AG10803 (cell line): ENCODE results near the gene ABCF3.
"Not testable (repeated sequence)": the region's sequence is repeated elsewhere in the genome, so short reads cannot be mapped to it uniquely, and the experiment has no call there.

Experiments
- DNase-seq: peaks from one replicate; pipeline ENCODE4 v3.0.0; 2010; ENCODE audit warnings: low read depth
- H3K4me3 ChIP-seq: 2 replicates; pipeline ENCODE4 v1.5.1; 2011; ENCODE audit warnings: mild to moderate bottlenecking, low read length, control low read depth
- TF ChIP-seq, protein P1 (sequence below): conservative IDR thresholded peaks from 2 replicates; pipeline ENCODE4 v1.5.1; 2011; ENCODE audit warnings: mild to moderate bottlenecking, low read length, control low read depth, inconsistent platforms

The ABCF3 gene

DNA sequence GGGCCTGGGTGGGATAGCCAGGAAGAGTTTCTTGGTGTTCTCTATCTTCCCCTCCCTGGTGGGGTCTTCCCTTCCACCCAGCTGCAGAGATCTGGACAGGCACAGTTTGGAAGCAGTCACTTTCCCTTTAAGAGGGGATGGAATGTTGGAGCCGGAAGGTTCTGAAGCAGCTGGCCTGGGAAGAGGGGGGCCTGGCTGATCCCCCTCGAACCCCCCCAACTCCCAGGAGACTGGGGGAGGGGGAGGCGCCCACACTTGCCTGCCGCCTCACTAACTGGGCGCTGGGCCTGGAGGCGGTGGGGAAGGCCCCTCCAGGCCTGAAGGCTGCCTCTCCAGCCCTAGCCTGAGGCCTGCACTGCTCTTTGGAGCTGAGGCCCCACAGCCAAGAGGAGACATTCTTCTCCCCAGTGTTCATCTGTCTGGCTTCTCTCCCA lies 29.5 kb upstream of the ABCF3 start:
- peak overlapping the region; percentile 96 for H3K4me3 ChIP-seq
- DNase-seq, result peak; percentile 70
- TF ChIP-seq, protein P1, sequence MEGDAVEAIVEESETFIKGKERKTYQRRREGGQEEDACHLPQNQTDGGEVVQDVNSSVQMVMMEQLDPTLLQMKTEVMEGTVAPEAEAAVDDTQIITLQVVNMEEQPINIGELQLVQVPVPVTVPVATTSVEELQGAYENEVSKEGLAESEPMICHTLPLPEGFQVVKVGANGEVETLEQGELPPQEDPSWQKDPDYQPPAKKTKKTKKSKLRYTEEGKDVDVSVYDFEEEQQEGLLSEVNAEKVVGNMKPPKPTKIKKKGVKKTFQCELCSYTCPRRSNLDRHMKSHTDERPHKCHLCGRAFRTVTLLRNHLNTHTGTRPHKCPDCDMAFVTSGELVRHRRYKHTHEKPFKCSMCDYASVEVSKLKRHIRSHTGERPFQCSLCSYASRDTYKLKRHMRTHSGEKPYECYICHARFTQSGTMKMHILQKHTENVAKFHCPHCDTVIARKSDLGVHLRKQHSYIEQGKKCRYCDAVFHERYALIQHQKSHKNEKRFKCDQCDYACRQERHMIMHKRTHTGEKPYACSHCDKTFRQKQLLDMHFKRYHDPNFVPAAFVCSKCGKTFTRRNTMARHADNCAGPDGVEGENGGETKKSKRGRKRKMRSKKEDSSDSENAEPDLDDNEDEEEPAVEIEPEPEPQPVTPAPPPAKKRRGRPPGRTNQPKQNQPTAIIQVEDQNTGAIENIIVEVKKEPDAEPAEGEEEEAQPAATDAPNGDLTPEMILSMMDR, result no peak

DNA sequence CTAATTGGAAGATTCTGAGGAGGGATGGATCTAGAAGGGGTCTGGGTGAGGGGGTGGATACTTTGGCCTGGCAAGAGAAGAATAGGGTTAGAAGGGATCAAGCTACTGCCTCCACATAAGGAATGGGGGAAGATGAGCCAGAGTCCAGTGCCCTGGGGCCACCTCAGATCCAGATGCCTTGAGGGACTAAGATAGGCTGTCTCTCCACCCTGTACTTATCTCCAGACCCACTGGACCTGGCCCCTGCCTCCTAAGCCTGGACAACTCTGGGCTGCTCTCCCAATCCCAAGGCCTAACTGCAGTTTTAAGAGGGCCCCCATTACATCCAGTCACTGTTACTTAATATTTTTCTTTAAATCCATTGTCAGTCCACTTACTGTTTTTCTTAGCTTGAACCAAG lies 28.8 kb upstream of the ABCF3 start:
- no peak for DNase-seq
- peak overlapping the region; percentile 96 for H3K4me3 ChIP-seq
- TF ChIP-seq, protein P1, result no peak

DNA sequence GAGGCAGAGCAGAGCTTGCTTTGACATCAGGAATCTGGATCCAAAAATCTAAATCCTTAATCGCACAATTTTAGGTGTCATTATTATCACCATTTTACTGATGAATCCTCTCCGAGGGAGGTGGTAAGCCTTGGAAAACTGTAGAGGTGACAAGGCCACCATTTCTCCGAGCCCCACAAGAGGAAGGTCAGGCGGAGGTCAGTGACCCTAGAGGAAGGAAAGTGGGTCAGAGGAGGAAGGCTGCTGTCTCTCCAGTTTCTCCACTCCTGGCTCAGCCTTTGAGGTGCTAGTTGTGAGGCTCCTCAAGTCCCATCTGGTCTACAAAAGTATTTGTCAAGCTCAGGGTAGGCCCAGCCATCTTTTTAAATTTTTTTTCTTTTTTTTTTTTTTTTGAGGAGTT lies 27.6 kb upstream of the ABCF3 start:
- DNase-seq, result no peak
- TF ChIP-seq, protein P1, result no peak
- H3K4me3 ChIP-seq, result no peak overlapping the region; the same call in 1 of the 2 replicates

DNA sequence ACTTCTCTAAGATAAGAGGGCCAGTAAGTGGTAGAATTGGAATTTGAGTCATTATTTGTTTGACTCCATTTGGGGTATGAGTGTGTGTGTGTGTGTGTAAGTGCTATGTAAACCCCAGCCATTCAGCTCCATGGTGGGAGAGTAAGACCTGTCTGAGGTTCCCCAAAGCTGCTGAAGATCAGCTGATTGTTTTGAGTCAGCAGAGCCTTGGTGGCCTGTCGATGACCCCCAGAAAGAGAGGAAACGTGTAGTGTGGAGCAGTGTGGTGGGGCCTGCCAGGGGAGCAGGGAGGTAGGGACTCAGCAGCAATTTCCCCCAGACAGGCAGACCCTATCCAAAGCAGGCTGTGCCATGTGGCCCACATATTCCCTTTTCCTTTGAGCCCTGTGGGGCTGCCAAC lies 25.5 kb upstream of the ABCF3 start:
- peak overlapping the region; percentile 24 for H3K4me3 ChIP-seq
- peak; percentile 60 for DNase-seq
- TF ChIP-seq, protein P1, result no peak

DNA sequence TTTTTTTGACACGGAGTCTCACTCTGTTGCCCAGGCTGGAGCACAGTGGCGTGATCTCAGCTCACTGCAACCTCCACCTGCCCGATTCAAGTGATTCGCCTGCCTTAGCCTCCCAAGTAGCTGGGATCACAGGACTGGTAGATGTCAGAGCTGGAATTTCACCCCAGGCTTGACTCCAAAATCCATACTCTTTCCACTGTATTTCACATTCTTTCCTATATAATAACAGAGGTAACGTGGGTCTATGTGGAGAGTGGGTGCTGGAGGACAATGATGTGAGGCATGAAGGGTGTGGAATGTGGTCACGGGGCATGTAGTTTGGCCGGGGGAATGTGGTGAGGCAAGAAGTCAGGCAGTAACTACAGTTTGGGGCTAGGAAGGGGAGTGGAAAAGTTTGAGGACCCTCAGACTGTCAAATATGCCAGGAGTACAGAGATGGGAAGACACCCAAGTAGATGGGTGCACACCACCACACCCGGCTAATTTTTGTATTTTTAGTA lies 23.4 kb upstream of the ABCF3 start:
- peak; percentile 61 for DNase-seq
- not testable (repeated sequence) for H3K4me3 ChIP-seq

DNA sequence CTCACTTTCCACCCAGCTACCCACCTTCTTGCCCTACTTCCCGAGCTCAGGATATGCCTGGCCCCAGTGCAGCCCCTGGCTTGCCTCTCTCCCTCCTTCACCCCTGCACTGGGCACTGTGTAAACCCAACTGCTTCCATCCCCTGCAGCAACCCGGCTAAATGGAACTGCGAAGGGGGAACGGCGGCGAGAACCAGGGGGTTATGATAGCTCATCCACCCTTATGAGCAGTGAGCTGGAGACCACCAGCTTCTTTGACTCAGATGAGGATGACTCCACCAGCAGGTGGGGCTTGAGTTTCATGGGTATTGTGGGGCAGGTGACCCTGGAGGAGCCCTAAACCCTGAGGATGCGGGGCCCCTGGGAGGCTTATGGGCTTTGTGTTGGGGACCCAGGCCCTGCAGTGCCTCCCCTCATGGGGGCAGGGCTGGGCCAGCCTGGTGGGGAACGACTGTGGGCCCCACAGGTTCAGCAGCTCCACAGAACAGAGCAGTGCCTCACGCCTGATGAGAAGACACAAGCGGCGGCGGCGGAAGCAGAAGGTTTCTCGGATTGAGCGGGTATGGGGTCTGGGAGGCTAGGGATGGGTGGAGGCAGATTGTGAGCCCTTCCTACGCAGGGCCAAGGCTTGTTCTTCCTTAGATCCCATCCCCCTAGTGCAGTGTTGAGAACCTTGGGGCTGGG lies 21.2 kb upstream of the ABCF3 start:
- no peak overlapping the region for H3K4me3 ChIP-seq
- no peak for DNase-seq
- TF ChIP-seq, protein P1, result no peak

DNA sequence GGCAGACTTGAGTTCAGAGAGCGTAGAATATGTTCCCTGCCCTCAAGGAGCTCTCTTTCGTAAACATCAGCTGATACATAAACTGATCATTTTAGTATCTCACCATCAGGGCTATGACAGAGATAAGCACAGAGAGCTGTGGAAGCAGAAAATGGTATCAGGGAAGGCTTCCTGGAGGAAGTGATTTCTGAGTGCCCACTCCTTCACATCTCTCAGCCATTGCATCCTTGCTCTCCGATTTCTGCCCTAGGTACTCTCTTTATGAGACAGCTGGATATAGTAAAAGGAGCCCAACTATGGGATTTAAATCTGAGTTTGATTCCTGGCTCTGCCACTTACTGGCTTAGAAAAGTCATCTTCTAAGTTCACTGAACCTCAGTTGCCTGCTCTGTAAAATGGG lies 20.5 kb upstream of the ABCF3 start:
- TF ChIP-seq, protein P1, result no peak
- no peak overlapping the region for H3K4me3 ChIP-seq
- DNase-seq, result no peak
